ENCODE data around the gene ERP29.
"Not testable (repeated sequence)": the region's sequence is repeated elsewhere in the genome, so short reads cannot be mapped to it uniquely, and the experiment has no call there.

The ERP29 gene

GRCh38 chr12:112004041-112004440, 9.2 kb upstream of the ERP29 start:
- DNase-seq: no peak

- DNase-seq: no peak
Measured at GRCh38 chr12:112005419-112006395, 7.5 kb upstream of the ERP29 start.

- DNase-seq: no peak
Measured at GRCh38 chr12:112007945-112008344, 5.3 kb upstream of the ERP29 start.

- DNase-seq: no peak
Measured at GRCh38 chr12:112008918-112009317, 4.3 kb upstream of the ERP29 start.

GRCh38 chr12:112009596-112009995, 3.6 kb upstream of the ERP29 start:
- DNase-seq: not testable (repeated sequence)

- no peak for DNase-seq
Measured at GRCh38 chr12:112010415-112011344, 2.5 kb upstream of the ERP29 start.

GRCh38 chr12:112011685-112012084, 1.5 kb upstream of the ERP29 start:
- no peak for DNase-seq

GRCh38 chr12:112013601-112014402, 576 bp downstream of the ERP29 start:
- no peak for DNase-seq

GRCh38 chr12:112015938-112016337, 2.7 kb downstream of the ERP29 start:
- DNase-seq: no peak

GRCh38 chr12:112017041-112017440, 3.8 kb downstream of the ERP29 start:
- DNase-seq: no peak

GRCh38 chr12:112018571-112019237, 5.5 kb downstream of the ERP29 start:
- no peak for DNase-seq

GRCh38 chr12:112020947-112021457, 7.8 kb downstream of the ERP29 start:
- no peak for DNase-seq

- DNase-seq: no peak
Measured at GRCh38 chr12:112022241-112023016, 9.2 kb downstream of the ERP29 start.

GRCh38 chr12:112023759-112024396, 10.7 kb downstream of the ERP29 start:
- no peak for DNase-seq

GRCh38 chr12:112025808-112026375, 12.7 kb downstream of the ERP29 start:
- no peak for DNase-seq

- DNase-seq: no peak
Measured at GRCh38 chr12:112029301-112029700, 16.1 kb downstream of the ERP29 start.

GRCh38 chr12:112031472-112031871, 18.2 kb downstream of the ERP29 start:
- no peak for DNase-seq

- no peak for DNase-seq
Measured at GRCh38 chr12:112032292-112032691, 19.1 kb downstream of the ERP29 start.

- DNase-seq: no peak
Measured at GRCh38 chr12:112035219-112035785, 22.1 kb downstream of the ERP29 start.

- not testable (repeated sequence) for DNase-seq
Measured at GRCh38 chr12:112036614-112037013, 23.4 kb downstream of the ERP29 start.
